PC-9 (cell line): ENCODE results near the gene TLE4. TPM values are rescaled to one million over a fixed set of nuclear protein-coding genes. Genes with fewer than 3 reads are reported as not detected.

ENCODE experiments used
- BruUV-seq: library from RNA; stranded (reverse); fragments of 400-500 nt; replicated peaks from 2 replicates; lab custom pipeline; 2021; lab: Mats Ljungman, UMichigan
- CTCF ChIA-PET: fragments of 300-600 bp; sonication (Branson Sonifier 250); formaldehyde crosslinking; loops from one replicate; lab custom pipeline; 2022; ENCODE audit warnings: antibody characterized with exemption; lab: Charles Lee
- POLR2A ChIA-PET: fragments of 300-600 bp; sonication (Branson Sonifier 250); formaldehyde crosslinking; loops from one replicate; lab custom pipeline; 2022; ENCODE audit warnings: antibody characterized with exemption; ENCODE audit not compliant: unreplicated experiment; lab: Charles Lee
- DNase-seq, 2 experiments: peaks; one replicate each; pipeline versions ENCODE4 v3.0.0 to v3.0.0-alpha.2; 2015 to 2022; ENCODE audit warnings: mixed read lengths in 1 of 2
- H2AFZ ChIP-seq: fragments of 200-600 bp; sonication (generic); 2 replicates; pipeline ENCODE4 v1.8.1; 2017; ENCODE audit warnings: antibody characterized with exemption
- H3F3A ChIP-seq: fragments of 200-600 bp; sonication (generic); 2 replicates; pipeline ENCODE4 v1.8.1; 2017; ENCODE audit warnings: antibody characterized with exemption, mild to moderate bottlenecking, low read depth; ENCODE audit not compliant: insufficient read depth
- H3K27ac ChIP-seq: fragments of 200-600 bp; sonication (generic); 2 replicates; pipeline ENCODE4 v1.6.1; 2016; ENCODE audit warnings: mixed run types
- H3K27me3 ChIP-seq: fragments of 200-600 bp; sonication (generic); 2 replicates; pipeline ENCODE4 v1.6.1; 2016; ENCODE audit warnings: low read depth, mixed run types; ENCODE audit not compliant: insufficient read depth
- H3K36me3 ChIP-seq: fragments of 200-600 bp; sonication (generic); 2 replicates; pipeline ENCODE4 v1.6.1; 2016; ENCODE audit warnings: low read depth, mixed run types
- H3K4me1 ChIP-seq: fragments of 200-600 bp; sonication (generic); replicated peaks from 2 replicates; pipeline ENCODE4 v1.6.1; 2016; ENCODE audit warnings: mixed run types; ENCODE audit not compliant: insufficient read depth
- H3K4me2 ChIP-seq: fragments of 200-600 bp; sonication (generic); 2 replicates; pipeline ENCODE4 v1.6.1; 2017; ENCODE audit warnings: mixed run types
- H3K4me3 ChIP-seq: fragments of 200-600 bp; sonication (generic); 2 replicates; pipeline ENCODE4 v1.6.1; 2016; ENCODE audit warnings: mixed run types
- H3K79me2 ChIP-seq: fragments of 200-600 bp; sonication (generic); 2 replicates; pipeline ENCODE4 v1.6.1; 2017; ENCODE audit warnings: low read depth, mixed run types
- H3K9me2 ChIP-seq: fragments of 200-600 bp; sonication (generic); 2 replicates; pipeline ENCODE4 v1.8.1; 2017; ENCODE audit warnings: mild to moderate bottlenecking; ENCODE audit not compliant: insufficient read depth
- H3K9me3 ChIP-seq: fragments of 200-600 bp; sonication (generic); 2 replicates; pipeline ENCODE4 v1.8.1; 2016; ENCODE audit warnings: low read depth; ENCODE audit not compliant: insufficient read depth
- H4K20me1 ChIP-seq: fragments of 200-600 bp; sonication (generic); 2 replicates; pipeline ENCODE4 v1.8.1; 2017; ENCODE audit not compliant: insufficient read depth
- CTCF ChIP-seq: fragments of 200-600 bp; sonication (generic); conservative IDR thresholded peaks from 2 replicates; pipeline ENCODE4 v1.6.1; 2017; ENCODE audit warnings: mixed run types, antibody characterized with exemption, mild to moderate bottlenecking, moderate library complexity
- EZH2 ChIP-seq: fragments of 200-600 bp; sonication (generic); IDR thresholded peaks from 2 replicates; pipeline ENCODE4 v1.8.0; 2017; ENCODE audit warnings: antibody characterized with exemption, low read depth
- intact Hi-C: fragments of 100-400 bp; cut with micrococcal nuclease; formaldehyde crosslinking; loops from one replicate; pipeline ENCODE4 v1.10.0; 2022; ENCODE audit not compliant: unreplicated experiment
- total RNA-seq: library from RNA; stranded (reverse); gene quantifications from 2 replicates; pipeline ENCODE4 v1.2.3, GENCODE V29; 2021

The TLE4 gene
- total RNA-seq, 1 experiment from 2014 or later, result not detected

GRCh38 chr9:79641070-79641469 is 69.3 kb downstream of the TLE4 start:
- Histone ChIP-seq H3K9me3 (no peaks in the 10 kb centered on the region), H2AFZ (no peak overlapping the region), H3K4me1 (no peaks in the 10 kb centered on the region), H3F3A (no peaks in the 10 kb centered on the region), H3K4me2 (no peak overlapping the region), H3K27ac (no peak overlapping the region), H3K36me3 (no peaks in the 10 kb centered on the region), H3K79me2 (no peaks in the 10 kb centered on the region), H4K20me1 (no peaks in the 10 kb centered on the region), H3K4me3 (no peak overlapping the region), H3K27me3 (peaks cover 5% of the 10 kb centered on the region; the same call in 1 of the 2 replicates), H3K9me2 (no peaks in the 10 kb centered on the region)
- no peak for TF ChIP-seq CTCF
- no peak for TF ChIP-seq EZH2
- no peak for DNase-seq
- intact Hi-C loops, result no loop called here
- BruUV-seq, result no TSS peak
- POLR2A ChIA-PET, result no interaction called here
- CTCF ChIA-PET, result no interaction called here

- POLR2A ChIA-PET, result no interaction called here
- no peaks in the 10 kb centered on the region for H3K9me3 ChIP-seq
- H3K4me1 ChIP-seq, result no peaks in the 10 kb centered on the region
- CTCF ChIA-PET, result no interaction called here
- no peak for DNase-seq
- no peaks in the 10 kb centered on the region for H3K36me3 ChIP-seq
- no peak overlapping the region for H3K27ac ChIP-seq
- no peak overlapping the region for H3K4me2 ChIP-seq
- no peaks in the 10 kb centered on the region for H3K79me2 ChIP-seq
- no peaks in the 10 kb centered on the region for H3F3A ChIP-seq
- TF ChIP-seq EZH2, result no peak
- TF ChIP-seq CTCF, result no peak
- no peak overlapping the region for H2AFZ ChIP-seq
- intact Hi-C loops, result no loop called here
- H3K27me3 ChIP-seq, result peaks cover 5% of the 10 kb centered on the region; the same call in 1 of the 2 replicates
- H3K9me2 ChIP-seq, result no peaks in the 10 kb centered on the region
- BruUV-seq, result no TSS peak
- no peaks in the 10 kb centered on the region for H4K20me1 ChIP-seq
- H3K4me3 ChIP-seq, result no peak overlapping the region
Measured at GRCh38 chr9:79642671-79643070, 70.9 kb downstream of the TLE4 start.

GRCh38 chr9:79644048-79644447 is 72.3 kb downstream of the TLE4 start:
- no peaks in the 10 kb centered on the region for H3K36me3 ChIP-seq
- no peaks in the 10 kb centered on the region for H3K4me1 ChIP-seq
- no peaks in the 10 kb centered on the region for H3K9me3 ChIP-seq
- no TSS peak for BruUV-seq
- TF ChIP-seq CTCF, result no peak
- TF ChIP-seq EZH2, result no peak
- no peak overlapping the region for H3K4me2 ChIP-seq
- H3K79me2 ChIP-seq, result no peaks in the 10 kb centered on the region
- ChIA-PET POLR2A (no interaction called here), CTCF (no interaction called here)
- intact Hi-C loops, result no loop called here
- no peak overlapping the region for H3K27ac ChIP-seq
- H3K27me3 ChIP-seq, result peaks cover 5% of the 10 kb centered on the region; the same call in 1 of the 2 replicates
- H3K9me2 ChIP-seq, result no peaks in the 10 kb centered on the region
- H4K20me1 ChIP-seq, result no peaks in the 10 kb centered on the region
- H3F3A ChIP-seq, result no peaks in the 10 kb centered on the region
- no peak overlapping the region for H3K4me3 ChIP-seq
- DNase-seq, result no peak
- no peak overlapping the region for H2AFZ ChIP-seq
